Measurements from ENCODE around the gene LAPTM4A.
A peak's percentile ranks its signal among the peaks of the same experiment; 100 is the strongest.

LAPTM4A gene

DNA sequence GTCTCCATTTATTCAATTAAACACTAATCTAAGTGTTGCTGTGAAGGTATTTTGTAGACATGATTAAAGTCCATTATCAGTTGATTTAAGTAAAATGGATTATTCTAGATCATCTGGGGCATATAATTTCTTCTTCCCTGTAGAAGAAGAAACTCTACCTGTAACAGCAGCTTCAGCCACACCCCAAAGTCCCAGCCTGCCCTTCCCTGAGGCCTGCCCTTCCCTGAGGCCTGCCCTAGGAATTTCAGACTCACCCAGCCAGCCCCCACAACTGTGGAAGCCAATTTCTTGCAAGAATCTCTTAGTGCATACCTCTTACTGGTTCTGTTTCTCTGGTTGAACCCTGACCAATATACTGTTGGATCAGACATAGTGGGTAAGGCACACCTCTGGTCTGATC lies 13.4 kb upstream of the LAPTM4A start:
- no peak for DNase-seq (ENCODE audit: low read depth)
- TF ChIP-seq, protein P1, sequence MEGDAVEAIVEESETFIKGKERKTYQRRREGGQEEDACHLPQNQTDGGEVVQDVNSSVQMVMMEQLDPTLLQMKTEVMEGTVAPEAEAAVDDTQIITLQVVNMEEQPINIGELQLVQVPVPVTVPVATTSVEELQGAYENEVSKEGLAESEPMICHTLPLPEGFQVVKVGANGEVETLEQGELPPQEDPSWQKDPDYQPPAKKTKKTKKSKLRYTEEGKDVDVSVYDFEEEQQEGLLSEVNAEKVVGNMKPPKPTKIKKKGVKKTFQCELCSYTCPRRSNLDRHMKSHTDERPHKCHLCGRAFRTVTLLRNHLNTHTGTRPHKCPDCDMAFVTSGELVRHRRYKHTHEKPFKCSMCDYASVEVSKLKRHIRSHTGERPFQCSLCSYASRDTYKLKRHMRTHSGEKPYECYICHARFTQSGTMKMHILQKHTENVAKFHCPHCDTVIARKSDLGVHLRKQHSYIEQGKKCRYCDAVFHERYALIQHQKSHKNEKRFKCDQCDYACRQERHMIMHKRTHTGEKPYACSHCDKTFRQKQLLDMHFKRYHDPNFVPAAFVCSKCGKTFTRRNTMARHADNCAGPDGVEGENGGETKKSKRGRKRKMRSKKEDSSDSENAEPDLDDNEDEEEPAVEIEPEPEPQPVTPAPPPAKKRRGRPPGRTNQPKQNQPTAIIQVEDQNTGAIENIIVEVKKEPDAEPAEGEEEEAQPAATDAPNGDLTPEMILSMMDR (IDR thresholded peaks at IDR 0.05; ENCODE audit: low read length, missing control alignments): no peak
- H3K4me3 ChIP-seq (replicated peaks; ENCODE audit: low read depth, low read length): no peak overlapping the region

DNA sequence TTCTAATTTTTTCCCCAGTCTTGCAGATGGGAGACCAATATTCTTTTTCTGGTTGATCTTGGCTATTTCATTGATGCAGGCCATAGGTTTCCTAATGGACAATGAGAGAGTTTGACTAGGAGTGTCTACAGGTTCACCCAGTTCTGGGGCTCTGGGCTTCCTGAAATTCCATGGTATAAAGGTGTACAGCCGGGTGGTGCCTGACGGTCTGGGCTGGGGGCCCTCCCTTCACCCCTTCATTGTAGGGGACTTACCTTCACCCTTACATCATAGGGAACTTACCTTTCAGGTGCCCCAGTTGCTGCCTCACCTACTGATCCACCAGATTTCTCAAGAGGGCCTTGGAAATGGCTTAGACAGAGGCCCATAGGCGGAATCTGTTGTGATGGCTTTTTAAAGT lies 13.0 kb upstream of the LAPTM4A start:
- TF ChIP-seq, protein P1 (IDR thresholded peaks at IDR 0.05; ENCODE audit: low read length, missing control alignments): no peak
- no peak overlapping the region for H3K4me3 ChIP-seq (replicated peaks; ENCODE audit: low read depth, low read length)
- DNase-seq (ENCODE audit: low read depth): no peak

DNA sequence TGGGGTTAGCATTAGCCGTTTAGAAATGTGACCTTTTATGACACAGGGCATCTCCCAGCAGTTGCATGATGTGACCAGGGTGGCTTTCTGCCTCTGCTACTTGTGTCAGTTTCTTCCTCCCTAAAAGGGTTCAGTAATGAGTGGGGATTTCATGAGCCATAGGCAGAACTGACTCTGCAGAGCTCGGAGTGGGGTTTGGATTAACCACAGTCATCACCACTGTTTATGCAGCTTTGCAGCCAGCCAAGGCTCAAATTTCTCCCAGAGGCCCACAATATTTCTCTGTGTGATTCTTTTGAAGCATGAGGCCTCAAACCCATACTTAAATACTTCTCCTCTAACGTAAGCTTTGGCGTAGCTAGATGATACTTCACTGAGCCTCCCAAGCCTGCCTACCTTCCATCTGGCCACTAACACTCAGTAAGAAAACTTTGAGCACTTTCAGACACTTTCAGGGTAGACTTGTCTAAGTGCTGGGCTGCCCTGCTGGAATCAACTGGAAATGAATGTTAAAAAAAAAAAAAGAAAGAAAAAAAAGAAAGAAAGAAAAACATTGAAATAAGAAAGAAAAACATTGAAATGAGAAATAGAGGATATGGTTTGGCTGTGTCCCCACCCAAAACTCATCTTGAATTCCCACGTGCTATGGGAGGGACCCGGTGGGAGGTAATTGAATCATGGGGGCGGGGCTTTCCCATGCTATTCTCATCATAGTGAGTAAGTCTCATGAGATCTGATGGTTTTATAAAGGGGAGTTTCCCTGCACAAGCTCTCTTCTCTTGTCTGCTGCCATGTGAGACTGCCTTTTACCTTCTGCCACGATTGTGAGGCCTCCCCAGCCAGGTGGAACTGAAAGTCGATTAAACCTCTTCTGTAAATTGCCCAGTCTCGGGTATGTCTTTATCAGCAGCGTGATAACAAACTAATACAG lies 11.5 kb upstream of the LAPTM4A start:
- H3K4me3 ChIP-seq (replicated peaks; ENCODE audit: low read depth, low read length): no peak overlapping the region

DNA sequence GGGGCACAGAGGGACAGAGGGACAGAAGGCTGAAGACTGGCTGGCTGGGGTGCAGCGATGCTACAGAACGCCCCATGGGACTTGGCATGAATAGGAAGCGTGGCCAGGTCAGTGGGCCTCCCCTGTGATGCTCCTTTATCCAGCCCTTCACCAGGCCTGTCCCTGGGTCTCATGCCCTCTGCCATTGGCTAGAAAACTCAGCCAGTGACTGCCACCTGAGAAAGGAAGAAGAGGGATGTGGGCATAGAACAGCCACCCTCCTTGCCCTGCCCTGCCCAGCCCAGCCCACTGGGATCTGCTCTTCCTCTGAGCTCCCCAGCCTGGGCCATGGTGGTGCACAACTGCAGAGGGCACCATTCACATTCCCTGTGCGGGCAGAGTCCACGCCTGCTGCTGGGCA lies 10.5 kb upstream of the LAPTM4A start:
- TF ChIP-seq, protein P1 (IDR thresholded peaks at IDR 0.05; ENCODE audit: low read length, missing control alignments): no peak

More for the DNA sequence above, 11.5 kb upstream of the LAPTM4A start:
- peak; percentile 52 for DNase-seq (ENCODE audit: low read depth)
- TF ChIP-seq, protein P1 (IDR thresholded peaks at IDR 0.05; ENCODE audit: low read length, missing control alignments): no peak

DNA sequence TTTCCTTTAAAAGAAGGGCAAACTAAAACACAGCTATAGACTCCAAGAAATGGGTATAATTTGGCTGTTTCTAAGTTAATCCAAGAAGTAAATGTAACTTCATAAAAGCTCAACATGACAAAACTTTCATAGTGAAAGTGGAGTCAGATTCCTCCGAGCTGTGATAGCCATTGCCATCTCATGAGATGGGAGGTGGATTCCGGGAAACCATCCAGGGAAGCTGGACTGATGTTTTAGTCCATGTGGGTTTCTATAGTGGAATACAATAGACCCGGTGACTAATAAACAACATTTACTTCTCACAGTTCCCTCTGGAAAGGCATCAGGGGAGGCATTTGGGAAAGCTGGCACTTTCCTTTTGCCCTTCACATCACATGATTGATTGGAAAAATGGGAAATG lies 10.0 kb upstream of the LAPTM4A start:
- DNase-seq (ENCODE audit: low read depth): peak; percentile 74
- TF ChIP-seq, protein P1 (IDR thresholded peaks at IDR 0.05; ENCODE audit: low read length, missing control alignments): no peak
- no peak overlapping the region for H3K4me3 ChIP-seq (replicated peaks; ENCODE audit: low read depth, low read length)

More for the DNA sequence above, 10.5 kb upstream of the LAPTM4A start:
- no peak overlapping the region for H3K4me3 ChIP-seq (replicated peaks; ENCODE audit: low read depth, low read length)
- DNase-seq (ENCODE audit: low read depth): no peak

DNA sequence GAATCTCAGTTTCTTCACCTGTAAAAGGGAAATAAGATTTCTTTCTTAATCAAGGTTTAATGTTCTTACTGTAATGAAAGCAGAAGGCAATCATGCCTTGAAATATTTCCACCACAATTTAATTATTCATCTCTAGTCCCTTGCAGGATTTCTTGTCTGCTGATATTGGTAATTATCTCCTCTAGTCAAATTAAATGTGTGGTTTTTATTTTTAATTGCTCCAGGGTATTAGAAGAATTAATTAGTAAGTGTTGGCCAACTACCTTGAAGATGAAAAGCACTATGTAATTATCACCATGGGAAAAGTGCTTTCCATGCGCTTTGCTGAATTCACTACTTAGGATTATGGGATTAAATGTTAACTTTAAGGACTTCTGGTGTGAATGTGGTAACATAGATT lies 8.7 kb upstream of the LAPTM4A start:
- H3K4me3 ChIP-seq (replicated peaks; ENCODE audit: low read depth, low read length): no peak overlapping the region
- DNase-seq (ENCODE audit: low read depth): no peak
- TF ChIP-seq, protein P1 (IDR thresholded peaks at IDR 0.05; ENCODE audit: low read length, missing control alignments): no peak
